ENCODE measurements around the gene RNF26.

The RNF26 gene

GRCh38 chr11:119322921-119323531 is 11.3 kb upstream of the RNF26 start:
- TF ChIP-seq CTCF (IDR thresholded peaks at IDR 0.05; ENCODE audit: low read depth, low read length): no peak
- no peak overlapping the region for H3K4me3 ChIP-seq (replicated peaks in 1 of 2; ENCODE audit: low read depth in 2 of 2, low read length in 2 of 2)
- DNase-seq (ENCODE audit: low read depth in 2 of 2): no peak

DNA sequence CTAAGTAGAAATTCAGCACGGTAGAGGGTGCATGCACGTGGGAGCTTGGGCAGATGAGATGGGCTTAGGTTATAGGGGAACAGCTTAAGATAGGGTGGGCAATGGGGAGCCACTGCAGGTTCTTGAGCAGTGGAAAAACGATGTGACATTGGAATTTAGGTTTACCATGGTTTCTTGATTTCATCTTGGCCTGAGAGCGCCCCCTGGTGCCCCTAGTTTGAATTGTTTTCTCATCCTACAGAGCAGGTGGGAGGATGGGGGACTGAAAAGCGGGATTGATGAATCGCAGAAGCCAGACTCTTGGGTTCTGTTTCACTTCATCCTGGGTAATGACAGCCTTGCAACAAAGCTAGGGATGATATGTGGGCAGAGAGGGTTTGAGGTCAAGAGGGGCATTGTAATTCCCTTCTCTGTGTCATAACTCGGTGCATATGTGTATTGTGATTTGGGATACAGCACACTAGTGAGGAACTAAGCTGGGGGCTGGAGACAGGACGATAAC is 10.7 kb upstream of the RNF26 start:
- peak; percentile 81 for TF ChIP-seq CTCF (IDR thresholded peaks at IDR 0.05; ENCODE audit: low read depth, low read length)
- DNase-seq (ENCODE audit: low read depth in 2 of 2): peak; percentile 77 to 82
- no peak overlapping the region for H3K4me3 ChIP-seq (replicated peaks in 1 of 2; ENCODE audit: low read depth in 2 of 2, low read length in 2 of 2)

DNA sequence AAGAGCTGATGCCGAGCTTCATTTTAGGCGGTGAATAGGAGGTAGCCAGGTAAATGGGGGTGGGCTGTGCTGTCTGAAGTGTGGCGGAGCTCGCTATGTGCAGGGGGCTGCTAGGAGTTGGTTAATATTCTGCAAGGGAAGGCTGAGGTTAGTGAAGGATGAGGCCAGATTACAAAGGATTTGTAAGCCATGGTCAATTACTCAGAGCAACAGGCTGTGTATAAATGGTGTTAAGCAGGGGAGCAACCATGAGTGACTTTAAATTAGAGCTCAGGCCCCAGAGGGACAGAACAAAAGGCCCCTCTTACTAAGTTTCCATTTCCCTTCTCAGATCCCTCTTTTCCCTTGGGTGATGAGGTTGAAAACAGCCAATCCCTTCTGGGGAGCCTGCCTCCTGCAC is 10.1 kb upstream of the RNF26 start:
- TF ChIP-seq CTCF (IDR thresholded peaks at IDR 0.05; ENCODE audit: low read depth, low read length): no peak
- no peak for DNase-seq (ENCODE audit: low read depth in 2 of 2)
- H3K4me3 ChIP-seq (replicated peaks in 1 of 2; ENCODE audit: low read depth in 2 of 2, low read length in 2 of 2): no peak overlapping the region

- DNase-seq (ENCODE audit: low read depth in 2 of 2): no peak
- no peak for TF ChIP-seq CTCF (IDR thresholded peaks at IDR 0.05; ENCODE audit: low read depth, low read length)
- H3K4me3 ChIP-seq (replicated peaks in 1 of 2; ENCODE audit: low read depth in 2 of 2, low read length in 2 of 2): no peak overlapping the region
Measured at GRCh38 chr11:119329320-119329719, 5.0 kb upstream of the RNF26 start.

- DNase-seq (ENCODE audit: low read depth in 2 of 2): no peak
- H3K4me3 ChIP-seq (replicated peaks in 1 of 2; ENCODE audit: low read depth in 2 of 2, low read length in 2 of 2): no peak overlapping the region
- TF ChIP-seq CTCF (IDR thresholded peaks at IDR 0.05; ENCODE audit: low read depth, low read length): no peak
Measured at GRCh38 chr11:119330237-119330636, 4.1 kb upstream of the RNF26 start.

DNA sequence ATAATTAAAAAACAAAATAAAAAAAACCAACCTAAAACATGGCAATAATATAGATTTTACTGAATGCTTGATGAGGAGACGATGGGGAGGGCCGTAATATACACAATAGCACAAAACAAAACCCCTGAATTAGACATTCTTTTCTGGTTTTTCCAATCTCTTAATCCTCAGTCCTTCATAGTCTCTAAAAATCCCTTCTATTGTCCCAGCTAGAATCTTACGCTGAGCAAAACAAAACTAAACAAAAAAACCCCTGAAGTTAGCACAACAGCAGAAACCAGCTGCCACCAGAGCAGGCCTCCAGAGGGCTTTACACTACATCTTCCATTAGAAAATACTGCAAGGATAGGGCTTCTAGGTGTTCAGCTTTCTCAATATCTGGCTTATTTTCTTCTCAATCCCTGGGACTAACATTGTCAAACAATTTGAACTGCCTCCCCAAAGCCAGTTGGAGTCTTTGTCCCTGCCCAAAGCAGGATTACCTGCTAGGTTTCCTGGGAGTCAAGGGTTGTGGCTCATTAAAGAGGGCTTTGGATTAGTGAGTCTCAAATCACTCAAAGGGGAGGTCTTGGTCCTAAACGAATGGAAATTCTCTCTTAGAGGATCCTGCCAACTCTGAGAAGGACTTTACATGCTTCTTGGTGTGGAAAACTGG is 2.1 kb upstream of the RNF26 start:
- H3K4me3 ChIP-seq (replicated peaks in 1 of 2; ENCODE audit: low read depth in 2 of 2, low read length in 2 of 2): no peak overlapping the region
- no peak for DNase-seq (ENCODE audit: low read depth in 2 of 2)
- TF ChIP-seq CTCF (IDR thresholded peaks at IDR 0.05; ENCODE audit: low read depth, low read length): no peak
